GM12878 (cell line): ENCODE measurements around the gene BBC3.
"Not testable (repeated sequence)": the region's sequence is repeated elsewhere in the genome, so short reads cannot be mapped to it uniquely, and the experiment has no call there.

Source experiments
- BCL3 ChIP-seq: IDR thresholded peaks from 2 replicates; pipeline ENCODE4 v1.6.1; 2011; ENCODE audit warnings: borderline replicate concordance, low read depth, mild to moderate bottlenecking, moderate library complexity, low read length; ENCODE audit not compliant: insufficient read depth, poor library complexity, severe bottlenecking
- CBFB ChIP-seq: IDR thresholded peaks from 2 replicates; pipeline ENCODE4 v1.6.1; 2016; ENCODE audit warnings: antibody characterized with exemption, low read depth
- CREB1 ChIP-seq: IDR thresholded peaks from 2 replicates; pipeline ENCODE4 v1.6.1; 2012; ENCODE audit warnings: low read depth, mild to moderate bottlenecking, inconsistent platforms
- CTCF ChIP-seq, 3 experiments: IDR thresholded peaks in 2 of 3; conservative IDR thresholded peaks in 1 of 3; 2 replicates each; pipeline ENCODE4 v1.5.1; 2011; ENCODE audit warnings: low read depth in 3 of 3, low read length in 3 of 3, mild to moderate bottlenecking in 3 of 3, control low read depth in 2 of 3, moderate library complexity in 2 of 3, inconsistent platforms in 1 of 3, mixed read lengths in 1 of 3; ENCODE audit not compliant: control insufficient read depth in 2 of 3, insufficient read depth in 1 of 3; ENCODE audit errors: extremely low read depth in 1 of 3
- RCOR1 ChIP-seq: conservative IDR thresholded peaks from 2 replicates; pipeline ENCODE4 v1.6.1; 2012; ENCODE audit warnings: low read depth, low read length, improper control_type of control experiment

DNA sequence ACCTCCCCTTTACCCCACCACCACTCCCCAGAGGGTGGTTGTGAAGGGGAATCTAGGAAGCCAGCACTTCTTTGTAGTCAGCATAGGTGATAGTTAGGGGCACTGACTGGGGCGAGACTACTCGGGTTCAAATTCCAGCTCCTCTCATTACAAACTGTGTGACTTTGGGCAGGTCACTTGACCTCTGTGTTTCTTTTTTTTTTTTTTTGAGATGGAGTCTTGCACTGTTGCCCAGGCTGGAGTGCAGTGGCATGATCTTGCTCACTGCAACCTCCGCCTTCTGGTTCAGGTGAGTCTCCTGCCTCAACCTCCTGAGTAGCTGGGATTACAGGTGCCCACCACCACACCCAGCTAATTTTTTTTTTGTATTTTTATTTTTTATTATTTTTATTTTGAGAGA lies 45.5 kb upstream of the BBC3 start:
- TF ChIP-seq CREB1; RCOR1; CBFB; BCL3; CTCF (IDR thresholded peaks at IDR 0.05 in 2 of 3, conservative IDR thresholded peaks at IDR 0.05 in 1 of 3; ENCODE audit: control insufficient read depth in 2 of 3, extremely low read depth in 1 of 3, insufficient read depth in 1 of 3, low read depth in 3 of 3, low read length in 3 of 3): not testable (repeated sequence)
